A549 (cell line): ENCODE results near the gene CSTPP1.

Experiments
- CBX2 ChIP-seq: fragments of 200-600 bp; sonication (generic); IDR thresholded peaks from 2 replicates; pipeline ENCODE4 v1.6.1; 2016; ENCODE audit warnings: low read depth, mild to moderate bottlenecking, borderline replicate concordance
- CHD4 ChIP-seq: fragments of 200-600 bp; sonication (generic); IDR thresholded peaks from 2 replicates; pipeline ENCODE4 v1.6.1; 2016; ENCODE audit warnings: antibody characterized with exemption, mild to moderate bottlenecking, borderline replicate concordance
- CTCF ChIP-seq: fragments of >200 bp; sonication (Bioruptor Twin); formaldehyde crosslinking; IDR thresholded peaks from 3 replicates; pipeline ENCODE4 v1.5.1; 2016
- ELK1 ChIP-seq: fragments of 150-350 bp; IDR thresholded peaks from 2 replicates; pipeline ENCODE4 v1.6.1; 2014; ENCODE audit warnings: low read depth, mild to moderate bottlenecking, low read length
- MAX ChIP-seq: IDR thresholded peaks from 2 replicates; pipeline ENCODE4 v1.6.1; 2012
- POLR2A ChIP-seq: IDR thresholded peaks from 2 replicates; pipeline ENCODE4 v1.6.1; 2012; ENCODE audit warnings: mild to moderate bottlenecking, low read length
- POLR2AphosphoS2 ChIP-seq: conservative IDR thresholded peaks from 2 replicates; pipeline ENCODE4 v1.6.1; 2012; ENCODE audit warnings: low read length, improper control_type of control experiment, inconsistent platforms
- RAD21 ChIP-seq, 2 experiments: fragments of >200 bp in 1 of 2; sonication (Bioruptor Twin) in 1 of 2; formaldehyde crosslinking in 1 of 2; IDR thresholded peaks in 1 of 2; conservative IDR thresholded peaks in 1 of 2; 2 replicates in 1 of 2; 3 replicates in 1 of 2; pipeline ENCODE4 v1.6.1; 2012 to 2018; ENCODE audit warnings: inconsistent platforms in 1 of 2
- ZNF302 ChIP-seq: fragments of 250-450 bp; sonication (Bioruptor Pico); IDR thresholded peaks from 2 replicates; pipeline ENCODE4 v1.9.0; 2021; ENCODE audit warnings: inconsistent platforms, mild to moderate bottlenecking, moderate library complexity

- TF ChIP-seq POLR2A (no peak), MAX (no peak), CBX2 (no peak), ZNF302 (CRISPR knock-in tag) (no peak), CTCF (no peak), RAD21 (conservative IDR thresholded peaks at IDR 0.05 in 1 of 2, IDR thresholded peaks at IDR 0.05 in 1 of 2) (no peak), CHD4 (no peak), ELK1 (no peak), POLR2AphosphoS2 (no peak)
Measured at GRCh38 chr11:47172740-47173336, 236.3 kb downstream of the CSTPP1 start.
